AG10803 (cell line): ENCODE results near the gene RNF168.

ENCODE experiments used
- DNase-seq: peaks from one replicate; pipeline ENCODE4 v3.0.0; 2010; ENCODE audit warnings: low read depth
- H3K4me3 ChIP-seq: 2 replicates; pipeline ENCODE4 v1.5.1; 2011; ENCODE audit warnings: mild to moderate bottlenecking, low read length, control low read depth
- CTCF ChIP-seq: conservative IDR thresholded peaks from 2 replicates; pipeline ENCODE4 v1.5.1; 2011; ENCODE audit warnings: mild to moderate bottlenecking, low read length, control low read depth, inconsistent platforms

RNF168 gene

GRCh38 chr3:196502775-196503195, 783 bp downstream of the RNF168 start:
- DNase-seq = peak; percentile 85
- peak overlapping the region; percentile 94 for H3K4me3 ChIP-seq
- TF ChIP-seq CTCF = no peak; the same call in 1 of the 2 replicates

- peak overlapping the region; percentile 94 for H3K4me3 ChIP-seq
- no peak for TF ChIP-seq CTCF
- DNase-seq = peak; percentile 6
Measured at GRCh38 chr3:196501316-196502044, 2.1 kb downstream of the RNF168 start.

GRCh38 chr3:196499807-196500524, 3.6 kb downstream of the RNF168 start:
- peak overlapping the region; percentile 58 for H3K4me3 ChIP-seq
- DNase-seq = no peak
- TF ChIP-seq CTCF = no peak

GRCh38 chr3:196499061-196499460, 4.5 kb downstream of the RNF168 start:
- DNase-seq = peak; percentile 69
- H3K4me3 ChIP-seq = no peak overlapping the region
- no peak for TF ChIP-seq CTCF

- no peak for TF ChIP-seq CTCF
- DNase-seq = no peak
- no peak overlapping the region for H3K4me3 ChIP-seq
Measured at GRCh38 chr3:196498297-196498696, 5.3 kb downstream of the RNF168 start.

GRCh38 chr3:196496183-196496582, 7.4 kb downstream of the RNF168 start:
- TF ChIP-seq CTCF = no peak
- DNase-seq = no peak
- no peak overlapping the region for H3K4me3 ChIP-seq

- no peak for DNase-seq
- TF ChIP-seq CTCF = no peak
- no peak overlapping the region for H3K4me3 ChIP-seq
Measured at GRCh38 chr3:196493292-196493691, 10.3 kb downstream of the RNF168 start.
